HEK293 (cell line): ENCODE results near the gene KRT15.

Experiments
- CTCF ChIA-PET: fragments of 350-600 bp; formaldehyde crosslinking; extraction: SDS; loops from one replicate; lab custom pipeline; 2021; ENCODE audit warnings: antibody characterized with exemption; lab: Yijun Ruan, JAX
- POLR2A ChIA-PET: fragments of 300-600 bp; formaldehyde crosslinking; extraction: SDS; loops from one replicate; lab custom pipeline; 2020; ENCODE audit warnings: antibody characterized with exemption, inconsistent platforms; lab: Yijun Ruan, JAX
- H3K27ac ChIP-seq: fragments of 200-500 bp; sonication (Bioruptor generic); 2 replicates; pipeline ENCODE4 v1.5.1; 2014; ENCODE audit warnings: low read depth, low read length, control low read depth, inconsistent platforms; ENCODE audit errors: extremely low read depth
- H3K36me3 ChIP-seq, 2 experiments: fragments of 200-500 bp in 1 of 2; sonication (Bioruptor generic) in 1 of 2; 1 replicate in 1 of 2; 2 replicates in 1 of 2; pipeline ENCODE4 v1.5.1; 2014 to 2017; ENCODE audit warnings: inconsistent platforms in 2 of 2, low read length in 2 of 2; ENCODE audit not compliant: control insufficient read depth in 2 of 2, insufficient read depth in 1 of 2
- H3K4me1 ChIP-seq: fragments of 200-500 bp; sonication (Bioruptor generic); 2 replicates; pipeline ENCODE4 v1.5.1; 2014; ENCODE audit warnings: mild to moderate bottlenecking, low read length, inconsistent platforms; ENCODE audit not compliant: control insufficient read depth, insufficient read depth
- H3K4me3 ChIP-seq: 2 replicates; pipeline ENCODE4 v1.5.1; 2011; ENCODE audit warnings: low read depth, mild to moderate bottlenecking, control low read depth, low read length, moderate library complexity
- H3K9me3 ChIP-seq: fragments of 200-500 bp; sonication (Bioruptor generic); 2 replicates; pipeline ENCODE4 v1.5.1; 2014; ENCODE audit warnings: low read depth, low read length, inconsistent platforms; ENCODE audit not compliant: control insufficient read depth, insufficient read depth
- CTCF ChIP-seq: fragments of 450-650 bp; formaldehyde crosslinking; IDR thresholded peaks from 2 replicates; pipeline ENCODE4 v1.5.1; 2016; ENCODE audit warnings: missing biosample characterization, missing genetic modification characterization
- GLIS2 ChIP-seq: fragments of 450-650 bp; formaldehyde crosslinking; IDR thresholded peaks from 2 replicates; pipeline ENCODE4 v1.5.1; 2016; ENCODE audit warnings: missing biosample characterization, missing genetic modification characterization
- ZBTB21 ChIP-seq: fragments of 450-650 bp; formaldehyde crosslinking; IDR thresholded peaks from 2 replicates; pipeline ENCODE4 v1.5.1; 2017; ENCODE audit warnings: missing biosample characterization, missing genetic modification characterization
- ZBTB44 ChIP-seq: fragments of 450-650 bp; IDR thresholded peaks from 2 replicates; pipeline ENCODE4 v1.5.1; 2018; ENCODE audit warnings: missing biosample characterization, mild to moderate bottlenecking, missing genetic modification characterization
- ZBTB48 ChIP-seq: fragments of 450-650 bp; formaldehyde crosslinking; IDR thresholded peaks from 2 replicates; pipeline ENCODE4 v1.5.1; 2016; ENCODE audit warnings: missing biosample characterization, missing genetic modification characterization
- ZFP41 ChIP-seq: fragments of 450-650 bp; formaldehyde crosslinking; IDR thresholded peaks from 2 replicates; pipeline ENCODE4 v1.5.1; 2016; ENCODE audit warnings: missing biosample characterization, missing genetic modification characterization, borderline replicate concordance
- ZFP69B ChIP-seq: fragments of 450-650 bp; formaldehyde crosslinking; IDR thresholded peaks from 2 replicates; pipeline ENCODE4 v1.5.1; 2016; ENCODE audit warnings: missing biosample characterization, missing genetic modification characterization
- ZNF292 ChIP-seq: fragments of 450-650 bp; formaldehyde crosslinking; IDR thresholded peaks from 2 replicates; pipeline ENCODE4 v1.5.1; 2016; ENCODE audit warnings: low read depth, missing biosample characterization, missing genetic modification characterization, borderline replicate concordance
- ZNF37A ChIP-seq: fragments of 450-650 bp; IDR thresholded peaks from 2 replicates; pipeline ENCODE4 v1.5.1; 2018; ENCODE audit warnings: missing biosample characterization, missing genetic modification characterization
- ZNF394 ChIP-seq: fragments of 450-650 bp; formaldehyde crosslinking; IDR thresholded peaks from 2 replicates; pipeline ENCODE4 v1.5.1; 2016; ENCODE audit warnings: missing biosample characterization, missing genetic modification characterization, mild to moderate bottlenecking, moderate library complexity, borderline replicate concordance
- ZNF398 ChIP-seq: fragments of 450-650 bp; formaldehyde crosslinking; IDR thresholded peaks from 2 replicates; pipeline ENCODE4 v1.5.1; 2017; ENCODE audit warnings: missing biosample characterization, missing genetic modification characterization
- ZNF48 ChIP-seq: fragments of 450-650 bp; formaldehyde crosslinking; IDR thresholded peaks from 2 replicates; pipeline ENCODE4 v1.5.1; 2016; ENCODE audit warnings: missing biosample characterization, missing genetic modification characterization
- ZNF510 ChIP-seq: fragments of 450-650 bp; formaldehyde crosslinking; IDR thresholded peaks from 2 replicates; pipeline ENCODE4 v1.5.1; 2018; ENCODE audit warnings: mild to moderate bottlenecking, missing genetic modification characterization, missing biosample characterization; ENCODE audit not compliant: insufficient replicate concordance
- ZNF544 ChIP-seq: fragments of 450-650 bp; formaldehyde crosslinking; IDR thresholded peaks from 2 replicates; pipeline ENCODE4 v1.5.0; 2017; ENCODE audit warnings: missing biosample characterization, missing genetic modification characterization
- ZNF585B ChIP-seq: fragments of 450-650 bp; formaldehyde crosslinking; IDR thresholded peaks from 2 replicates; pipeline ENCODE4 v1.5.1; 2016; ENCODE audit warnings: missing biosample characterization, missing genetic modification characterization
- ZNF624 ChIP-seq: fragments of 450-650 bp; formaldehyde crosslinking; IDR thresholded peaks from 2 replicates; pipeline ENCODE4 v1.5.1; 2017; ENCODE audit warnings: missing biosample characterization, missing genetic modification characterization
- ZNF658 ChIP-seq: fragments of 450-650 bp; formaldehyde crosslinking; IDR thresholded peaks from 2 replicates; pipeline ENCODE4; 2016; ENCODE audit warnings: missing biosample characterization, missing genetic modification characterization
- ZNF664 ChIP-seq: fragments of 450-650 bp; formaldehyde crosslinking; IDR thresholded peaks from 2 replicates; pipeline ENCODE4 v1.5.1; 2016; ENCODE audit warnings: missing biosample characterization, missing genetic modification characterization
- ZNF670 ChIP-seq: fragments of 450-650 bp; formaldehyde crosslinking; IDR thresholded peaks from 2 replicates; pipeline ENCODE4 v1.5.1; 2016; ENCODE audit warnings: missing biosample characterization, missing genetic modification characterization, low read depth
- ZNF692 ChIP-seq: fragments of 450-650 bp; formaldehyde crosslinking; IDR thresholded peaks from 2 replicates; pipeline ENCODE4 v1.5.1; 2016; ENCODE audit warnings: missing biosample characterization, missing genetic modification characterization
- ZNF701 ChIP-seq: fragments of 450-650 bp; formaldehyde crosslinking; IDR thresholded peaks from 2 replicates; pipeline ENCODE4 v1.5.1; 2016; ENCODE audit warnings: missing biosample characterization, missing genetic modification characterization
- ZNF707 ChIP-seq: fragments of 450-650 bp; formaldehyde crosslinking; IDR thresholded peaks from 2 replicates; pipeline ENCODE4 v1.5.1; 2016; ENCODE audit warnings: missing biosample characterization, missing genetic modification characterization
- ZSCAN4 ChIP-seq: fragments of 450-650 bp; formaldehyde crosslinking; IDR thresholded peaks from 2 replicates; pipeline ENCODE4 v1.5.1; 2017; ENCODE audit warnings: missing biosample characterization, missing genetic modification characterization

KRT15 gene

GRCh38 chr17:41480581-41480980 lies 38.1 kb downstream of the KRT15 start:
- ChIA-PET CTCF (interaction anchor here (1.0 to 1.6 kb wide), 4 partner anchors 17 to 182 kb away, joined by 3 to 7 read pairs (median 4); no protein-coding TSS in a partner anchor), POLR2A (no interaction called here)
- TF ChIP-seq ZFP69B (tag by site-specific recombination), result no peak
- no peak for TF ChIP-seq ZNF37A (tag by site-specific recombination)
- no peak for TF ChIP-seq ZSCAN4 (tag by site-specific recombination)
- TF ChIP-seq ZBTB21 (tag by site-specific recombination), result no peak
- TF ChIP-seq ZFP41 (tag by site-specific recombination), result no peak
- no peak for TF ChIP-seq GLIS2 (tag by site-specific recombination)
- no peak for TF ChIP-seq ZNF585B (tag by site-specific recombination)
- no peak for TF ChIP-seq ZNF624 (tag by site-specific recombination)
- no peak for TF ChIP-seq ZNF701 (tag by site-specific recombination)
- no peak for TF ChIP-seq ZNF510 (tag by site-specific recombination)
- TF ChIP-seq ZNF544, result no peak
- no peak for TF ChIP-seq ZNF48 (tag by site-specific recombination)
- no peak for TF ChIP-seq ZNF664 (tag by site-specific recombination)
- TF ChIP-seq ZBTB48 (tag by site-specific recombination), result no peak
- H3K27ac ChIP-seq, result no peak overlapping the region
- H3K36me3 ChIP-seq, result no peaks in the 10 kb centered on the region
- no peak overlapping the region for H3K4me3 ChIP-seq
- H3K9me3 ChIP-seq, result no peaks in the 10 kb centered on the region
- H3K4me1 ChIP-seq, result no peaks in the 10 kb centered on the region

- Histone ChIP-seq H3K4me1 (no peaks in the 10 kb centered on the region), H3K27ac (no peak overlapping the region), H3K36me3 (no peaks in the 10 kb centered on the region), H3K9me3 (no peaks in the 10 kb centered on the region), H3K4me3 (no peak overlapping the region)
- TF ChIP-seq ZNF394 (tag by site-specific recombination) (no peak), ZNF707 (tag by site-specific recombination) (no peak), ZNF292 (tag by site-specific recombination) (no peak), CTCF (tag by site-specific recombination) (no peak), ZNF692 (tag by site-specific recombination) (no peak), ZNF398 (tag by site-specific recombination) (no peak), ZNF658 (tag by site-specific recombination) (no peak), ZNF670 (tag by site-specific recombination) (no peak), ZBTB44 (tag by site-specific recombination) (no peak)
- ChIA-PET POLR2A (no interaction called here), CTCF (interaction anchor here (0.6 to 1.6 kb wide), 4 partner anchors 69 to 183 kb away, joined by 3 to 7 read pairs (median 4); no protein-coding TSS in a partner anchor)
Observed at GRCh38 chr17:41480136-41480535, 38.6 kb downstream of the KRT15 start.
